GM12878 (cell line): ENCODE measurements around the gene CLSTN2.

Source experiments
- BACH1 ChIP-seq: fragments of 450-650 bp; IDR thresholded peaks from 2 replicates; pipeline ENCODE4 v1.6.1; 2017; ENCODE audit warnings: mild to moderate bottlenecking, borderline replicate concordance
- BRCA1 ChIP-seq: IDR thresholded peaks from 2 replicates; pipeline ENCODE4 v1.6.1; 2011; ENCODE audit warnings: low read depth, low read length, improper control_type of control experiment
- CTCF ChIP-seq, 3 experiments: IDR thresholded peaks in 2 of 3; conservative IDR thresholded peaks in 1 of 3; 2 replicates each; pipeline ENCODE4 v1.5.1; 2011; ENCODE audit warnings: low read depth in 3 of 3, low read length in 3 of 3, mild to moderate bottlenecking in 3 of 3, control low read depth in 2 of 3, moderate library complexity in 2 of 3, inconsistent platforms in 1 of 3, mixed read lengths in 1 of 3; ENCODE audit not compliant: control insufficient read depth in 2 of 3, insufficient read depth in 1 of 3; ENCODE audit errors: extremely low read depth in 1 of 3
- RFX5 ChIP-seq: IDR thresholded peaks from 2 replicates; pipeline ENCODE4 v1.6.1; 2011; ENCODE audit warnings: low read depth, low read length, improper control_type of control experiment
- YBX1 ChIP-seq: fragments of 450-650 bp; IDR thresholded peaks from 2 replicates; pipeline ENCODE4 v1.6.1; 2016; ENCODE audit warnings: antibody characterized with exemption
- TF ChIP-seq, protein P1 (sequence below): fragments of 450-650 bp; IDR thresholded peaks from 2 replicates; pipeline ENCODE4 v1.6.1; 2017; ENCODE audit warnings: mild to moderate bottlenecking

GRCh38 chr3:140377644-140378043 is 442.7 kb downstream of the CLSTN2 start:
- TF ChIP-seq BACH1 (no peak), RFX5 (no peak), BRCA1 (no peak), CTCF (IDR thresholded peaks at IDR 0.05 in 2 of 3, conservative IDR thresholded peaks at IDR 0.05 in 1 of 3; ENCODE audit: control insufficient read depth in 2 of 3, extremely low read depth in 1 of 3, insufficient read depth in 1 of 3, low read depth in 3 of 3, low read length in 3 of 3) (no peak), YBX1 (no peak)
- TF ChIP-seq, protein P1, sequence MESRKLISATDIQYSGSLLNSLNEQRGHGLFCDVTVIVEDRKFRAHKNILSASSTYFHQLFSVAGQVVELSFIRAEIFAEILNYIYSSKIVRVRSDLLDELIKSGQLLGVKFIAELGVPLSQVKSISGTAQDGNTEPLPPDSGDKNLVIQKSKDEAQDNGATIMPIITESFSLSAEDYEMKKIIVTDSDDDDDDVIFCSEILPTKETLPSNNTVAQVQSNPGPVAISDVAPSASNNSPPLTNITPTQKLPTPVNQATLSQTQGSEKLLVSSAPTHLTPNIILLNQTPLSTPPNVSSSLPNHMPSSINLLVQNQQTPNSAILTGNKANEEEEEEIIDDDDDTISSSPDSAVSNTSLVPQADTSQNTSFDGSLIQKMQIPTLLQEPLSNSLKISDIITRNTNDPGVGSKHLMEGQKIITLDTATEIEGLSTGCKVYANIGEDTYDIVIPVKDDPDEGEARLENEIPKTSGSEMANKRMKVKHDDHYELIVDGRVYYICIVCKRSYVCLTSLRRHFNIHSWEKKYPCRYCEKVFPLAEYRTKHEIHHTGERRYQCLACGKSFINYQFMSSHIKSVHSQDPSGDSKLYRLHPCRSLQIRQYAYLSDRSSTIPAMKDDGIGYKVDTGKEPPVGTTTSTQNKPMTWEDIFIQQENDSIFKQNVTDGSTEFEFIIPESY: no peak
